Fibroblast of lung (primary cell): ENCODE measurements around the gene IMMP2L.

ENCODE experiments used
- EZH2 ChIP-seq: IDR thresholded peaks from 2 replicates; pipeline ENCODE4 v1.5.1; 2012; ENCODE audit warnings: low read length, control low read depth, mild to moderate bottlenecking; ENCODE audit errors: missing control alignments
- TF ChIP-seq, protein P1 (sequence below), 2 donors: IDR thresholded peaks in 1 of 2; conservative IDR thresholded peaks in 1 of 2; 1 replicate in 1 of 2; 2 replicates in 1 of 2; pipeline ENCODE4 v1.5.1; 2011 to 2012; ENCODE audit warnings: low read length in 2 of 2, control low read depth in 1 of 2, inconsistent platforms in 1 of 2, low read depth in 1 of 2, mild to moderate bottlenecking in 1 of 2

DNA sequence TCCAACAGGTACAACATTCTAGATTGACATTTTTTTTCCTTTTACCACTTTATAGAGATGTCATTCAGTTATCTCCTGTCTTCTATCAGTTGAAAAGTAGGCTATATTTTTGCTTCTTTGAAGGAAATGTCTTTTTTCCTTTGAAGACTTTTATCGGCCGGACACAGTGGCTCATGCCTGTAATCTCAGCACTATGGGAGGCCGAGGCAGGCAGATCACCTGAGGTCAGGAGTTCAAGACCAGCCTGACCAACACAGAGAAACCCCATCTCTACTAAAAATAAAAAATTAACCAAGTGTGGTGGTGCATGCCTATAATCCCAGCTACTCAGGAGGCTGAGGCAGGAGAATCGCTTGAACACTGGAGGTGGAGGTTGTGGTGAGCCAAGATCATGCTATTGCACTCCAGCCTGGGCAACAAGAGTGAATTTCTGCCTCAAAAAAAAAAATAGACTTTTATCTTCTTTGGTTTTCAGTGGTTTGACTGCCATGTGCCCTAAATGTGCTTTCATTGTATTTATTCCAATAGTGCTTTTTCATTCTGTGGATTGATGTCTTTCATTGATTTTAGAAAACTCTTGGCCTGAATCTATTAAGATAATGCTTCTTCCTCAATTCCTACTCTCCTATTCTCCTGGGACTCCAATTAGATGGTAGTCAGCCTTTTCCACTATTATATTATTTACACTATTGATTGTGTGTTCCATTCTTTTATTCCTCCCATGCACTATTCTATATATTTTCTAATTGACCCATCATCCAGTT is 84.6 kb downstream of the IMMP2L start:
- TF ChIP-seq, protein P1, sequence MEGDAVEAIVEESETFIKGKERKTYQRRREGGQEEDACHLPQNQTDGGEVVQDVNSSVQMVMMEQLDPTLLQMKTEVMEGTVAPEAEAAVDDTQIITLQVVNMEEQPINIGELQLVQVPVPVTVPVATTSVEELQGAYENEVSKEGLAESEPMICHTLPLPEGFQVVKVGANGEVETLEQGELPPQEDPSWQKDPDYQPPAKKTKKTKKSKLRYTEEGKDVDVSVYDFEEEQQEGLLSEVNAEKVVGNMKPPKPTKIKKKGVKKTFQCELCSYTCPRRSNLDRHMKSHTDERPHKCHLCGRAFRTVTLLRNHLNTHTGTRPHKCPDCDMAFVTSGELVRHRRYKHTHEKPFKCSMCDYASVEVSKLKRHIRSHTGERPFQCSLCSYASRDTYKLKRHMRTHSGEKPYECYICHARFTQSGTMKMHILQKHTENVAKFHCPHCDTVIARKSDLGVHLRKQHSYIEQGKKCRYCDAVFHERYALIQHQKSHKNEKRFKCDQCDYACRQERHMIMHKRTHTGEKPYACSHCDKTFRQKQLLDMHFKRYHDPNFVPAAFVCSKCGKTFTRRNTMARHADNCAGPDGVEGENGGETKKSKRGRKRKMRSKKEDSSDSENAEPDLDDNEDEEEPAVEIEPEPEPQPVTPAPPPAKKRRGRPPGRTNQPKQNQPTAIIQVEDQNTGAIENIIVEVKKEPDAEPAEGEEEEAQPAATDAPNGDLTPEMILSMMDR (conservative IDR thresholded peaks at IDR 0.05 in 1 of 2, IDR thresholded peaks at IDR 0.05 in 1 of 2; ENCODE audit: low read depth in 1 of 2, low read length in 2 of 2): no peak
- no peak for TF ChIP-seq EZH2
